NCI-H2029 treated with DMSO at 0.1 percent for 48 hours (cell line): Measurements from ENCODE around the gene ASB8.
"Not testable (repeated sequence)": the region's sequence is repeated elsewhere in the genome, so short reads cannot be mapped to it uniquely, and the experiment has no call there.

Experiments used
- DNase-seq: peaks from one replicate; lab custom pipeline; 2025; lab: John Stamatoyannopoulos, UW

Gene ASB8

GRCh38 chr12:48142818-48143674, 14.3 kb downstream of the ASB8 start:
- no peak for DNase-seq

GRCh38 chr12:48135027-48135426, 22.3 kb downstream of the ASB8 start:
- no peak for DNase-seq

- DNase-seq, result no peak
Observed at GRCh38 chr12:48132826-48133225, 24.5 kb downstream of the ASB8 start.

GRCh38 chr12:48131517-48131916, 25.8 kb downstream of the ASB8 start:
- no peak for DNase-seq

- DNase-seq, result no peak
Observed at GRCh38 chr12:48129376-48129775, 27.9 kb downstream of the ASB8 start.

GRCh38 chr12:48128800-48129199, 28.5 kb downstream of the ASB8 start:
- no peak for DNase-seq

GRCh38 chr12:48126953-48127630, 30.2 kb downstream of the ASB8 start:
- DNase-seq, result no peak

- no peak for DNase-seq
Observed at GRCh38 chr12:48125985-48126384, 31.3 kb downstream of the ASB8 start.

GRCh38 chr12:48125542-48125941, 31.8 kb downstream of the ASB8 start:
- not testable (repeated sequence) for DNase-seq

- DNase-seq, result no peak
Observed at GRCh38 chr12:48123169-48123568, 34.1 kb downstream of the ASB8 start.

GRCh38 chr12:48122065-48122834, 35.1 kb downstream of the ASB8 start:
- DNase-seq, result no peak

- DNase-seq, result no peak
Observed at GRCh38 chr12:48121522-48121921, 35.8 kb downstream of the ASB8 start.

GRCh38 chr12:48119834-48120195, 37.5 kb downstream of the ASB8 start:
- no peak for DNase-seq

GRCh38 chr12:48119078-48119833, 38.1 kb downstream of the ASB8 start, which contains the start of gene PFKM:
TSS of gene PFKM (plus strand) at chr12:48119364. CDS start at chr12:48122775, 3,411 bp downstream.
- DNase-seq, result peak; percentile 28

GRCh38 chr12:48118284-48118871, 38.9 kb downstream of the ASB8 start:
- no peak for DNase-seq

- no peak for DNase-seq
Observed at GRCh38 chr12:48115957-48116356, 41.4 kb downstream of the ASB8 start.

GRCh38 chr12:48111312-48111693, 46.0 kb downstream of the ASB8 start:
- not testable (repeated sequence) for DNase-seq

GRCh38 chr12:48110691-48111311, 46.5 kb downstream of the ASB8 start:
- DNase-seq, result no peak

- DNase-seq, result no peak
Observed at GRCh38 chr12:48109424-48109823, 47.9 kb downstream of the ASB8 start.

GRCh38 chr12:48106681-48107613, 50.4 kb downstream of the ASB8 start:
- no peak for DNase-seq
